ENCODE results near the gene MEA1.

The MEA1 gene

DNA sequence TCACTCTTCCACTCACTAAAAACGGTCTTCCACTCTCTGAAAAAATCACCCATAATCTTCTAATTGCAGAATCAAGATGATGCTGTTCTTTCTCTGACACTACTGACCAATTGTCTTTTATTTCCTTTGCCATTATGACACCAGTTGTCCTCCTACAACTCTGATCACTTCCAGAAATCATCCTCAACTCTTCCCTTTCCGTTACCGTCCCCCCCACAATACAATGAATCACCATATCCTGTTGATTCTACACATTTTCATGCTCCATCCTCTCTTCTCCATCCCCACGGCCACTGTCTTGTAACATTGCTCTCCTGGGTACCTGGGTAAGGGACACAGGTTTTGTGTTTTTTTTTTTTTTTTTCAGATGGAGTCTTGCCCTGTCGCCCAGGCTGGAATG is 31.9 kb downstream of the MEA1 start:
- no peaks in the 10 kb centered on the region for H3K27me3 ChIP-seq
- TF ChIP-seq, protein P1, sequence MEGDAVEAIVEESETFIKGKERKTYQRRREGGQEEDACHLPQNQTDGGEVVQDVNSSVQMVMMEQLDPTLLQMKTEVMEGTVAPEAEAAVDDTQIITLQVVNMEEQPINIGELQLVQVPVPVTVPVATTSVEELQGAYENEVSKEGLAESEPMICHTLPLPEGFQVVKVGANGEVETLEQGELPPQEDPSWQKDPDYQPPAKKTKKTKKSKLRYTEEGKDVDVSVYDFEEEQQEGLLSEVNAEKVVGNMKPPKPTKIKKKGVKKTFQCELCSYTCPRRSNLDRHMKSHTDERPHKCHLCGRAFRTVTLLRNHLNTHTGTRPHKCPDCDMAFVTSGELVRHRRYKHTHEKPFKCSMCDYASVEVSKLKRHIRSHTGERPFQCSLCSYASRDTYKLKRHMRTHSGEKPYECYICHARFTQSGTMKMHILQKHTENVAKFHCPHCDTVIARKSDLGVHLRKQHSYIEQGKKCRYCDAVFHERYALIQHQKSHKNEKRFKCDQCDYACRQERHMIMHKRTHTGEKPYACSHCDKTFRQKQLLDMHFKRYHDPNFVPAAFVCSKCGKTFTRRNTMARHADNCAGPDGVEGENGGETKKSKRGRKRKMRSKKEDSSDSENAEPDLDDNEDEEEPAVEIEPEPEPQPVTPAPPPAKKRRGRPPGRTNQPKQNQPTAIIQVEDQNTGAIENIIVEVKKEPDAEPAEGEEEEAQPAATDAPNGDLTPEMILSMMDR (IDR thresholded peaks at IDR 0.05) = no peak
- no peaks in the 10 kb centered on the region for H3K36me3 ChIP-seq
- no peak overlapping the region for H3K4me3 ChIP-seq (ENCODE audit: low read depth in 1 of 2, low read length in 1 of 2)
- H3K4me1 ChIP-seq (ENCODE audit: control insufficient read depth in 1 of 2, insufficient read depth in 1 of 2, low read depth in 1 of 2, low read length in 1 of 2) = peaks cover 47 to 48% of the 10 kb centered on the region in 2 experiments
- no peaks in the 10 kb centered on the region for H3K9me3 ChIP-seq
- no peak overlapping the region for H3K27ac ChIP-seq

- H3K27ac ChIP-seq = peak overlapping the region; percentile 81
- peaks cover 35% of the 10 kb centered on the region in 2 experiments for H3K4me1 ChIP-seq (ENCODE audit: control insufficient read depth in 1 of 2, insufficient read depth in 1 of 2, low read depth in 1 of 2, low read length in 1 of 2)
- no peaks in the 10 kb centered on the region for H3K27me3 ChIP-seq
- H3K36me3 ChIP-seq = no peaks in the 10 kb centered on the region
- TF ChIP-seq, protein P1 (IDR thresholded peaks at IDR 0.05) = no peak
- no peaks in the 10 kb centered on the region for H3K9me3 ChIP-seq
- peak overlapping the region; percentile 73 to 95 for H3K4me3 ChIP-seq (ENCODE audit: low read depth in 1 of 2, low read length in 1 of 2)
Observed at GRCh38 chr6:42979523-42980177, 34.1 kb downstream of the MEA1 start.

- Histone ChIP-seq H3K36me3 (peaks cover 2% of the 10 kb centered on the region), H3K27ac (peak within 1 kb of the TSS; percentile 81), H3K4me3 (ENCODE audit: low read depth in 1 of 2, low read length in 1 of 2) (peak within 1 kb of the TSS; percentile 73 to 95), H3K9me3 (no peaks in the 10 kb centered on the region), H3K27me3 (no peaks in the 10 kb centered on the region), H3K4me1 (ENCODE audit: control insufficient read depth in 1 of 2, insufficient read depth in 1 of 2, low read depth in 1 of 2, low read length in 1 of 2) (peaks cover 34 to 37% of the 10 kb centered on the region in 2 experiments)
- TF ChIP-seq, protein P1 (IDR thresholded peaks at IDR 0.05) = no peak
Observed at GRCh38 chr6:42978839-42979522, 34.8 kb downstream of the MEA1 start, which contains the start of gene PEX6. PEX6 (minus strand) TSS chr6:42979181; CDS start chr6:42979150, 31 bp downstream.

DNA sequence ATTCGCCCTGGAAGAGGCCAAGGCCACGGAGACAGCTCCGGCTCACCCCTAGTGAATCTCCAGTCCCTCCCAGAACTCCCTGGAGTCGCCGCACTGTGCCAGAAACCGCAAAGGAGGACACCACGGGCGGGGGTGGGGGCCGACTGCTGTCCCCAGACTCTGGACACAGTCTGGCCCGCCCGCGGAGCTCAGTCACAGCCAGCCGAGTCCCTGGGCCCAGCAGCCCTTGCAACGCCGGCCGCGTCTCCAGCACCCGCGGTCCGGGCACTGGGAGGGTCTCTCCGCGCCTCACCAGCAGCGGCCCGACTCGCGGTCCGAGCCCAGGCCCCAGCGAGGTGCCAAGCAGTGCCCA is 35.3 kb downstream of the MEA1 start:
- Histone ChIP-seq H3K36me3 (peaks cover 7% of the 10 kb centered on the region), H3K4me3 (ENCODE audit: low read depth in 1 of 2, low read length in 1 of 2) (peak overlapping the region; percentile 73 to 95), H3K27me3 (no peaks in the 10 kb centered on the region), H3K4me1 (ENCODE audit: control insufficient read depth in 1 of 2, insufficient read depth in 1 of 2, low read depth in 1 of 2, low read length in 1 of 2) (peaks cover 32 to 37% of the 10 kb centered on the region in 2 experiments), H3K27ac (peak overlapping the region; percentile 81), H3K9me3 (no peaks in the 10 kb centered on the region)
- TF ChIP-seq, protein P1 (IDR thresholded peaks at IDR 0.05) = no peak

DNA sequence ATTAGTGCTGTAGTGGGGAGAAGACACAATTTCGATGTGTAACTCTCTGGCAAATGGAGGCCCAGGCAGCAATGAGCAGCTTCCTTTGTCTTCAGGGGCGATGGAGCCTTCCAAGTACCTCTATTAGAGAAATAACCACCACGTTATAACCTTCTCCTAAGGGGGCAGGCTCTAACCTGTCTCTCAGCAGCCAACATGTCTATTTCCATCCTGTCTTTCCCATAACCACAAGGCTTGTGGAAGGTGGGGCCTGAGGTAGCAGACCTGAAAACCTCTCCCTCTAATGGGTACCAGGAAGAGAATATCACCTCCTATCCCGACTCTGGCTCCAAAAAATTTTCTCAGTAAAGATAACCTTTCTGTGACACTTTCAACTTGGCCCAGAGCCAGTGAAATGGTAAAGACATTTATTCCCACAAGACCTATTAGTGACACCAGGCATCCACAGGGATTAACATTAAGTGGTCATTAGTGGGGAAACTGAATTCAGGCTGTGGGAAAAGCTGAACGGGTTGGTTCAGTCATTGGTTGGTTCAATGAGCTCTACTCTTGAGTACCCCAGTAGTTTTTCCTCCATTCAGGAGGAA is 38.7 kb downstream of the MEA1 start:
- Histone ChIP-seq H3K27ac (no peak overlapping the region), H3K27me3 (no peaks in the 10 kb centered on the region), H3K36me3 (peaks cover 18% of the 10 kb centered on the region), H3K9me3 (no peaks in the 10 kb centered on the region), H3K4me3 (ENCODE audit: low read depth in 1 of 2, low read length in 1 of 2) (no peak overlapping the region), H3K4me1 (ENCODE audit: control insufficient read depth in 1 of 2, insufficient read depth in 1 of 2, low read depth in 1 of 2, low read length in 1 of 2) (peaks cover 31 to 37% of the 10 kb centered on the region in 2 experiments)
- TF ChIP-seq, protein P1 (IDR thresholded peaks at IDR 0.05) = no peak

Measured in neutrophil (primary cell).